ENCODE data around the gene ANKRD66. TPM values are rescaled to one million over a fixed set of nuclear protein-coding genes. Genes with fewer than 3 reads are reported as not detected.

Gene ANKRD66
- total and polyA plus RNA-seq, 2 donors (not counting 3 experiments of a cell fraction or from before 2014, with no cell fraction given) = not detected

DNA sequence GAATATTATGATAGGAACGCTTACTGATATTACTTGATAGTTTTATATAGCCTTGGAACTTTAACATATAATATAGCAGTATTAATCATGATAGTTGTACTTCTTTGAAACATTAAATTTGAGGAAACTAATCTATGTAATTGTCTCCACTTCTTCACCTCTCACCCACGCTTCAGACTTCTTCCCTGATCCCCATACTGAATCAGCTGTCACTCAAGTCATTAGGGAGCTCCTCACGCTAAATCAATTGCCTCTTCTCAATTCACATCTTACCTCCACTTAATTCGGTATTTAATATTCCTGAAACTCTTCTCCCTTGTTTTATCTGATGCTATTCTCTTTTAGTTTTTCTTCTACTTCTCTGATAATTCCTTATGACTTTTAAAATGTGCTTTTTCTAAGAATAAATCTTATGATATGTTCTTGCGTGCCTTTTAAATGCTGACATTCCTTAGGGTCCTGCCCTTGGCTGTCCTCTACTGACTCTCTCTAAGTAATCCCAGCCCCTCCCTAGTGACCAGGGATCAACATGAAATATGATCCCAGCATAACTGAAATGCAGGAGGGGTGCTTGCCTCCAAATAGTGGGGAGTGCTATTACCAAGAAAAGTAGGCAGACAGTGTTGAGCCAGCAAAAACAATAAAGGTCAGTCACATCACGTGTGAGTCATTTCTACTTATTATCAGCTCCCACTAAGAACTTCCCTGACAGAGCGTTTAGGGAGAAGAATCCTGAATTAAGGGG lies 9.9 kb downstream of the ANKRD66 start:
- no TSS peak for BruUV-seq (replicated peaks)
- Histone ChIP-seq H3K4me3 (replicated peaks in 1 of 3; ENCODE audit: insufficient read depth in 1 of 3, low read depth in 1 of 3, low read length in 3 of 3) (no peak overlapping the region), H3K4me1 (ENCODE audit: control insufficient read depth, extremely low read depth, insufficient read depth, low read length) (no peaks in the 10 kb centered on the region), H4K20me1 (replicated peaks; ENCODE audit: control insufficient read depth, extremely low read depth, insufficient read depth, low read length) (no peaks in the 10 kb centered on the region), H3K9ac (replicated peaks; ENCODE audit: extremely low read depth, insufficient read depth, low read length) (no peak overlapping the region), H3K9me1 (replicated peaks; ENCODE audit: control insufficient read depth, extremely low read depth, insufficient read depth, low read length) (no peaks in the 10 kb centered on the region), H3K4me2 (ENCODE audit: insufficient read depth, low read length) (no peak overlapping the region), H3K79me2 (ENCODE audit: control insufficient read depth, insufficient read depth, low read length) (no peaks in the 10 kb centered on the region), H3K27ac (ENCODE audit: insufficient read depth, low read depth, low read length) (no peak overlapping the region), H3K27me3 (ENCODE audit: control insufficient read depth in 2 of 2, insufficient read depth in 2 of 2, low read length in 2 of 2) (no peaks in the 10 kb centered on the region), H3K36me3 (ENCODE audit: control insufficient read depth in 2 of 2, extremely low read depth in 1 of 2, insufficient read depth in 2 of 2, low read length in 2 of 2) (no peaks in the 10 kb centered on the region), H3K9me3 (replicated peaks; ENCODE audit: control insufficient read depth, insufficient read depth, low read length) (no peaks in the 10 kb centered on the region), H2AFZ (ENCODE audit: low read depth, low read length) (no peak overlapping the region)
- POLR2A ChIA-PET = no interaction called here
- intact Hi-C loops (cut with micrococcal nuclease) (no loop called here), dilution Hi-C loops (cut with MboI; ENCODE audit: extremely low pct_ligation_motif_present, low sequenced_read_pairs) (no loop called here)
- TF ChIP-seq, protein P1, sequence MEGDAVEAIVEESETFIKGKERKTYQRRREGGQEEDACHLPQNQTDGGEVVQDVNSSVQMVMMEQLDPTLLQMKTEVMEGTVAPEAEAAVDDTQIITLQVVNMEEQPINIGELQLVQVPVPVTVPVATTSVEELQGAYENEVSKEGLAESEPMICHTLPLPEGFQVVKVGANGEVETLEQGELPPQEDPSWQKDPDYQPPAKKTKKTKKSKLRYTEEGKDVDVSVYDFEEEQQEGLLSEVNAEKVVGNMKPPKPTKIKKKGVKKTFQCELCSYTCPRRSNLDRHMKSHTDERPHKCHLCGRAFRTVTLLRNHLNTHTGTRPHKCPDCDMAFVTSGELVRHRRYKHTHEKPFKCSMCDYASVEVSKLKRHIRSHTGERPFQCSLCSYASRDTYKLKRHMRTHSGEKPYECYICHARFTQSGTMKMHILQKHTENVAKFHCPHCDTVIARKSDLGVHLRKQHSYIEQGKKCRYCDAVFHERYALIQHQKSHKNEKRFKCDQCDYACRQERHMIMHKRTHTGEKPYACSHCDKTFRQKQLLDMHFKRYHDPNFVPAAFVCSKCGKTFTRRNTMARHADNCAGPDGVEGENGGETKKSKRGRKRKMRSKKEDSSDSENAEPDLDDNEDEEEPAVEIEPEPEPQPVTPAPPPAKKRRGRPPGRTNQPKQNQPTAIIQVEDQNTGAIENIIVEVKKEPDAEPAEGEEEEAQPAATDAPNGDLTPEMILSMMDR (IDR thresholded peaks at IDR 0.05; ENCODE audit: extremely low read depth in 1 of 2, insufficient read depth in 1 of 2, low read depth in 1 of 2, low read length in 2 of 2) = no peak
- TF ChIP-seq, protein P2, sequence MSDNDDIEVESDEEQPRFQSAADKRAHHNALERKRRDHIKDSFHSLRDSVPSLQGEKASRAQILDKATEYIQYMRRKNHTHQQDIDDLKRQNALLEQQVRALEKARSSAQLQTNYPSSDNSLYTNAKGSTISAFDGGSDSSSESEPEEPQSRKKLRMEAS (IDR thresholded peaks at IDR 0.05; ENCODE audit: insufficient read depth, insufficient read length) = no peak
- TF ChIP-seq JUN (IDR thresholded peaks at IDR 0.05; ENCODE audit: borderline replicate concordance, insufficient read depth, insufficient read length, low read depth) = no peak
- TF ChIP-seq POLR2A (IDR thresholded peaks at IDR 0.05; ENCODE audit: low read depth, low read length) = no peak
- no peak for TF ChIP-seq POLR2AphosphoS5 (IDR thresholded peaks at IDR 0.05; ENCODE audit: insufficient read depth, low read depth, low read length)
- no peak for TF ChIP-seq MYC (IDR thresholded peaks at IDR 0.05; ENCODE audit: low read depth, low read length)
- TF ChIP-seq EZH2 (IDR thresholded peaks at IDR 0.05; ENCODE audit: borderline replicate concordance, low read depth, low read length, severe bottlenecking) = no peak
- TF ChIP-seq GATA2 (IDR thresholded peaks at IDR 0.05; ENCODE audit: insufficient read depth, insufficient read length, low read depth, low read length) = no peak
- no peak for TF ChIP-seq FOS (IDR thresholded peaks at IDR 0.05; ENCODE audit: borderline replicate concordance, insufficient read depth, low read length)
- DNase-seq (ENCODE audit: low read depth, low spot score) = no peak
- no peak for FAIRE-seq
- CTCF ChIA-PET = no interaction called here
